NCI-H748 (cell line): ENCODE data around the gene FBXO42.

Experiments used
- DNase-seq: peaks from one replicate; lab custom pipeline; 2025; ENCODE audit not compliant: unreplicated experiment; lab: John Stamatoyannopoulos, UW

FBXO42 gene

GRCh38 chr1:16206547-16207317 lies 145.5 kb downstream of the FBXO42 start:
- DNase-seq: peak; percentile 96

GRCh38 chr1:16205891-16206546 lies 146.3 kb downstream of the FBXO42 start:
- no peak for DNase-seq

GRCh38 chr1:16205334-16205671 lies 147.0 kb downstream of the FBXO42 start:
- DNase-seq: no peak

GRCh38 chr1:16204634-16205333 lies 147.5 kb downstream of the FBXO42 start:
- DNase-seq: peak; percentile 29

- DNase-seq: no peak
Measured at GRCh38 chr1:16204216-16204615, 148.1 kb downstream of the FBXO42 start.

- DNase-seq: no peak
Measured at GRCh38 chr1:16203550-16203949, 148.7 kb downstream of the FBXO42 start.

- DNase-seq: no peak
Measured at GRCh38 chr1:16202281-16203210, 149.7 kb downstream of the FBXO42 start.

- no peak for DNase-seq
Measured at GRCh38 chr1:16199700-16200099, 152.6 kb downstream of the FBXO42 start.

GRCh38 chr1:16199157-16199501 lies 153.2 kb downstream of the FBXO42 start:
- no peak for DNase-seq

GRCh38 chr1:16198444-16199156 lies 153.7 kb downstream of the FBXO42 start:
- no peak for DNase-seq

- DNase-seq: no peak
Measured at GRCh38 chr1:16196874-16197273, 155.4 kb downstream of the FBXO42 start.
